Activated T-cell treated with anti-CD3 and anti-CD28 coated beads, Interleukin-2, amount 50 U/mL, for 4 hours (primary cell): ENCODE results near the gene PRRT1. TPM values are rescaled to one million over a fixed set of nuclear protein-coding genes. Genes with fewer than 3 reads are reported as not detected.
"Not testable (repeated sequence)": the region's sequence is repeated elsewhere in the genome, so short reads cannot be mapped to it uniquely, and the experiment has no call there.

Experiments
- ATAC-seq, 2 donors: fragments of 200-7000 bp; cut with Tn5 transposase; one replicate each; pipeline ENCODE4 v1.10.0; 2021
- DNase-seq: peaks from one replicate; pipeline ENCODE4 v3.0.0-alpha.2; 2020
- H3K27me3 Mint-ChIP-seq: one replicate; pipeline ENCODE4 v1.8.0; 2021; ENCODE audit warnings: low read depth, mixed read lengths
- H3K36me3 Mint-ChIP-seq: one replicate; pipeline ENCODE4 v1.8.0; 2022; ENCODE audit warnings: mixed read lengths; ENCODE audit not compliant: insufficient read depth
- H3K4me1 Mint-ChIP-seq: one replicate; pipeline ENCODE4 v1.8.0; 2021; ENCODE audit warnings: low read depth, mixed read lengths
- H3K4me3 Mint-ChIP-seq: one replicate; pipeline ENCODE4 v1.8.0; 2021; ENCODE audit warnings: mild to moderate bottlenecking, moderate library complexity, mixed read lengths
- H3K9me3 Mint-ChIP-seq: one replicate; pipeline ENCODE4 v1.8.0; 2021; ENCODE audit warnings: mixed read lengths
- total RNA-seq, 3 donors: library from RNA; stranded (reverse); gene quantifications; one replicate each; pipeline ENCODE4 v1.2.1, GENCODE V29; 2021

The PRRT1 gene
- total RNA-seq, 3 donors from 2014 or later = 0.37 to 0.51 (median 0.38) TPM

GRCh38 chr6:32190911-32191677, 39.4 kb upstream of the PRRT1 start:
- H3K4me3 Mint-ChIP-seq = peak overlapping the region; percentile 92
- ATAC-seq (no peak), DNase-seq (no peak)
- peaks cover 13% of the 10 kb centered on the region for H3K36me3 Mint-ChIP-seq
- H3K27me3 Mint-ChIP-seq = no peaks in the 10 kb centered on the region
- no peaks in the 10 kb centered on the region for H3K9me3 Mint-ChIP-seq
- peaks cover 72% of the 10 kb centered on the region for H3K4me1 Mint-ChIP-seq

GRCh38 chr6:32190054-32190851, 38.5 kb upstream of the PRRT1 start, which contains the start of gene PBX2:
Gene PBX2, minus strand, starts transcription at chr6:32190202. Its CDS starts 287 bp downstream, at chr6:32189915.
- DNase-seq (peak; percentile 83), ATAC-seq (peak; percentile 55 to 69)
- Mint-ChIP-seq H3K4me1 (peaks cover 78% of the 10 kb centered on the region), H3K27me3 (no peaks in the 10 kb centered on the region), H3K9me3 (no peaks in the 10 kb centered on the region), H3K4me3 (peak within 1 kb of the TSS; percentile 92), H3K36me3 (peaks cover 19% of the 10 kb centered on the region)

- peaks cover 19% of the 10 kb centered on the region for H3K36me3 Mint-ChIP-seq
- DNase-seq (no peak), ATAC-seq (no peak)
- no peaks in the 10 kb centered on the region for H3K9me3 Mint-ChIP-seq
- H3K4me3 Mint-ChIP-seq = peak overlapping the region; percentile 88
- peaks cover 72% of the 10 kb centered on the region for H3K4me1 Mint-ChIP-seq
- H3K27me3 Mint-ChIP-seq = no peaks in the 10 kb centered on the region
Measured at GRCh38 chr6:32189742-32190053, 38.0 kb upstream of the PRRT1 start.

- Mint-ChIP-seq H3K4me1 (peaks cover 69% of the 10 kb centered on the region), H3K27me3 (no peaks in the 10 kb centered on the region), H3K4me3 (peak overlapping the region; percentile 88), H3K36me3 (peaks cover 19% of the 10 kb centered on the region), H3K9me3 (no peaks in the 10 kb centered on the region)
- no peak for DNase-seq
- ATAC-seq = no peak
Measured at GRCh38 chr6:32189069-32189741, 37.5 kb upstream of the PRRT1 start.

- H3K27me3 Mint-ChIP-seq = no peaks in the 10 kb centered on the region
- peaks cover 19% of the 10 kb centered on the region for H3K36me3 Mint-ChIP-seq
- H3K9me3 Mint-ChIP-seq = no peaks in the 10 kb centered on the region
- ATAC-seq (no peak), DNase-seq (no peak)
- H3K4me1 Mint-ChIP-seq = peaks cover 65% of the 10 kb centered on the region
- peak overlapping the region; percentile 88 for H3K4me3 Mint-ChIP-seq
Measured at GRCh38 chr6:32188381-32189068, 36.8 kb upstream of the PRRT1 start.

- H3K9me3 Mint-ChIP-seq, ATAC-seq, H3K27me3 Mint-ChIP-seq, DNase-seq: not testable (repeated sequence)
- peak overlapping the region; percentile 88 for H3K4me3 Mint-ChIP-seq
- peaks cover 62% of the 10 kb centered on the region for H3K4me1 Mint-ChIP-seq
- peaks cover 19% of the 10 kb centered on the region for H3K36me3 Mint-ChIP-seq
Measured at GRCh38 chr6:32187725-32188380, 36.1 kb upstream of the PRRT1 start.

GRCh38 chr6:32187009-32187709, 35.4 kb upstream of the PRRT1 start:
- Mint-ChIP-seq H3K36me3 (peaks cover 21% of the 10 kb centered on the region), H3K9me3 (no peaks in the 10 kb centered on the region), H3K4me1 (peaks cover 62% of the 10 kb centered on the region), H3K4me3 (peak overlapping the region; percentile 17), H3K27me3 (no peaks in the 10 kb centered on the region)
- ATAC-seq (no peak), DNase-seq (no peak)

- peak in 1 of 2 donors; percentile 5 for ATAC-seq
- H3K27me3 Mint-ChIP-seq, DNase-seq, H3K9me3 Mint-ChIP-seq: not testable (repeated sequence)
- Mint-ChIP-seq H3K36me3 (peaks cover 21% of the 10 kb centered on the region), H3K4me3 (peak overlapping the region; percentile 62), H3K4me1 (peaks cover 59% of the 10 kb centered on the region)
Measured at GRCh38 chr6:32186151-32186840, 34.6 kb upstream of the PRRT1 start.

- not testable (repeated sequence) for H3K9me3 Mint-ChIP-seq, H3K27me3 Mint-ChIP-seq
- ATAC-seq (peak; percentile 56 to 65), DNase-seq (peak; percentile 48)
- Mint-ChIP-seq H3K4me1 (peaks cover 61% of the 10 kb centered on the region), H3K36me3 (peaks cover 26% of the 10 kb centered on the region), H3K4me3 (peak overlapping the region; percentile 62)
Measured at GRCh38 chr6:32185681-32186131, 34.0 kb upstream of the PRRT1 start.

GRCh38 chr6:32184084-32184640, 32.4 kb upstream of the PRRT1 start, which contains the start of gene AGER:
Gene AGER, minus strand, starts transcription at chr6:32184253. Its CDS starts 31 bp downstream, at chr6:32184222.
- DNase-seq (no peak), ATAC-seq (no peak)
- Mint-ChIP-seq H3K9me3 (no peaks in the 10 kb centered on the region), H3K36me3 (peaks cover 34% of the 10 kb centered on the region), H3K4me3 (no peak within 1 kb of the TSS), H3K27me3 (no peaks in the 10 kb centered on the region), H3K4me1 (peaks cover 72% of the 10 kb centered on the region)

- ATAC-seq (no peak), DNase-seq (no peak)
- H3K36me3 Mint-ChIP-seq = peaks cover 31% of the 10 kb centered on the region
- H3K4me3 Mint-ChIP-seq = no peak overlapping the region
- peaks cover 72% of the 10 kb centered on the region for H3K4me1 Mint-ChIP-seq
- no peaks in the 10 kb centered on the region for H3K27me3 Mint-ChIP-seq
- no peaks in the 10 kb centered on the region for H3K9me3 Mint-ChIP-seq
Measured at GRCh38 chr6:32183483-32184083, 31.8 kb upstream of the PRRT1 start.

GRCh38 chr6:32183030-32183429, 31.3 kb upstream of the PRRT1 start:
- DNase-seq (no peak), ATAC-seq (no peak)
- peaks cover 68% of the 10 kb centered on the region for H3K4me1 Mint-ChIP-seq
- peaks cover 31% of the 10 kb centered on the region for H3K36me3 Mint-ChIP-seq
- H3K9me3 Mint-ChIP-seq = no peaks in the 10 kb centered on the region
- no peak overlapping the region for H3K4me3 Mint-ChIP-seq
- H3K27me3 Mint-ChIP-seq = no peaks in the 10 kb centered on the region
